ENCODE data around the gene GNLY. TPM values are rescaled to one million over a fixed set of nuclear protein-coding genes. Genes with fewer than 3 reads are reported as not detected.

Gene GNLY
- total and polyA plus RNA-seq, 8 donors, result 0.28 to 1.3 (median 0.76) TPM; not detected in 3

DNA sequence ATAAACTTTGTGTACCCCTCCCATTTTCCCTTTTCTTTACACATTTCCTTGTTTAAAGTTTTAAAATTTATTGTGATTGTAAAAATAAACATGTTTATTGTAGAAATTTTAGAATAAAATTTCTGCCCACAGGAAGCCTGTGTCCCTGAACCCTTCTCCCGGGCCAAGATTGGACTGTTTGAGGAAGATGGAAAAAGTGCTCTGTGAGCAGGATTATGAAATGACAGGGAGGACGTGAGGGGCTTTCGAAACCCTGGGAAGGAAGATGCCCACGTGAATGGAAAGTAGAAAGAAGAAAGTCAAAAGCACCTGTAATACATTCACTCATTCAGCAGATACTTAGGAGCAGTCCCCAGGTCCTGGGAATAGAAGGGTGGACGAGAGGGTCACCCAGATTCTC is 34.2 kb downstream of the GNLY start:
- no peak for TF ChIP-seq CTCF (IDR thresholded peaks at IDR 0.05)
- Histone ChIP-seq H3K9me3 (no peaks in the 10 kb centered on the region), H3K27ac (no peak overlapping the region), H3K4me1 (no peaks in the 10 kb centered on the region), H3K27me3 (no peaks in the 10 kb centered on the region), H3K36me3 (no peaks in the 10 kb centered on the region), H3K4me3 (no peak overlapping the region)
- DNase-seq (no peak), FAIRE-seq (no peak), ATAC-seq (peak in 1 of 4 donors; percentile 17)
- intact Hi-C loops (cut with DNase I), result loop anchor here in 1 of 3 donors (2.0 kb wide), 1 partner anchor 86 kb away; no protein-coding TSS in a partner anchor
- WGBS, 2 donors, result 53 to 69% methylated on average over 5 of the region's 5 CpGs

DNA sequence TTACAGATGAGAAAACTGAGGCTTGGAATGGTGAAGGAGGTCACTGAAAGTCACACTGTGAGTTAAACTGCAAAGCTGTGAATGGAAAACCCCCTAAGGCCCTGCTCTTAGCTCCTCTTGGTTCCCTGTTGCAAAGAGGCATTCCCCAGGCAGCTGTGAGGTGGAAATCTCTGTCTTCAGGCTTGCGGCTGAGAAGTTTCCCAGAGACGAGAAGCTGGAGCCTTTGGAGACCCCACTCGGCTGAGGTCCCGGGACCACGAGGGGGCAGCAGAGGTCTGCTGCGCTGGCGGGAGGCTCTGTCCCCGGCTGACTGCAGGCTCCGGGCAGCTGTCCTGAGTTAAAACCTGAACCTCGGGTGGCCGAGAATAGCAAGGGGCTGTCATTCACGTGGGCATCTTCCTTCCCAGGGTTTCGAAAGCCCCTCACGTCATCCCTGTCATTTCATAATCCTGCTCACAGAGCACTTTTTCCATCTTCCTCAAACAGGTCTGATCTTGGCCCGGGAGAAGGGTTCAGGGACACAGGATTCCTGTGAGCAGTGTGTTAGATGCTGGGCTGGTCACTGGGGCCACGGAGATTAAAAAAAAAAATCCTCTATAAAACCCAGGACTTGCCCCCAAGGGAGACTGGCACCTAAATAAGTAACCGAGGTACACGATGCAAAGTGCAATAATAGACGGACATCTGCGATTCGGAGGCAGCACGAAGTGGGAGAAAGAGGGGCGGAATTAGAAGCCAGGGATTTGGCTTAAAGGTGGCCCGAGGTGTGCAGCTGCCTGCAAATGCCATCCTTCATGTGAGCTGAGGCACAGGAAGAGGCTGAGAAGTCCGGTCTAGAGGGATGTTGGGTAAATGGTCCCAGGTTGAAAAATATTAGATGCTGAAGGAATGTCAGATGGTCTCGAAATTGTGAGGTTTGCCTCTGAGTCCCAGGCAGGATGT is 35.0 kb downstream of the GNLY start:
- WGBS, 2 donors, result 33 to 35% methylated on average over 26 of the region's 26 CpGs
- H3K9me3 ChIP-seq, result no peaks in the 10 kb centered on the region
- no peaks in the 10 kb centered on the region for H3K4me1 ChIP-seq
- no peaks in the 10 kb centered on the region for H3K27me3 ChIP-seq
- FAIRE-seq (no peak), DNase-seq (peak; percentile 71 to 97 (median 90)), ATAC-seq (peak; percentile 95 to 100 (median 98))
- no peak overlapping the region for H3K4me3 ChIP-seq
- TF ChIP-seq CTCF (IDR thresholded peaks at IDR 0.05), result peak; percentile 82 to 92 (median 87)
- intact Hi-C loops (cut with DNase I), result loop anchor here in 1 of 3 donors (2.0 kb wide), 1 partner anchor 86 kb away; no protein-coding TSS in a partner anchor
- H3K36me3 ChIP-seq, result no peaks in the 10 kb centered on the region
- H3K27ac ChIP-seq, result no peak overlapping the region

GRCh38 chr2:85729825-85730510 is 35.8 kb downstream of the GNLY start:
- DNase-seq, result peak in 1 of 6 donors; percentile 54
- intact Hi-C loops (cut with DNase I), result loop anchor here in 2 of 3 donors (2.0 to 5.0 kb wide), 2 partner anchors 82 to 85 kb away; no protein-coding TSS in a partner anchor
- Histone ChIP-seq H3K27me3 (no peaks in the 10 kb centered on the region), H3K9me3 (no peaks in the 10 kb centered on the region), H3K4me3 (no peak overlapping the region), H3K36me3 (no peaks in the 10 kb centered on the region), H3K4me1 (no peaks in the 10 kb centered on the region), H3K27ac (no peak overlapping the region)
- 83 to 88% methylated on average over 10 of the region's 10 CpGs for WGBS, 2 donors
- no peak for ATAC-seq
- TF ChIP-seq CTCF (IDR thresholded peaks at IDR 0.05), result no peak
- no peak for FAIRE-seq

DNA sequence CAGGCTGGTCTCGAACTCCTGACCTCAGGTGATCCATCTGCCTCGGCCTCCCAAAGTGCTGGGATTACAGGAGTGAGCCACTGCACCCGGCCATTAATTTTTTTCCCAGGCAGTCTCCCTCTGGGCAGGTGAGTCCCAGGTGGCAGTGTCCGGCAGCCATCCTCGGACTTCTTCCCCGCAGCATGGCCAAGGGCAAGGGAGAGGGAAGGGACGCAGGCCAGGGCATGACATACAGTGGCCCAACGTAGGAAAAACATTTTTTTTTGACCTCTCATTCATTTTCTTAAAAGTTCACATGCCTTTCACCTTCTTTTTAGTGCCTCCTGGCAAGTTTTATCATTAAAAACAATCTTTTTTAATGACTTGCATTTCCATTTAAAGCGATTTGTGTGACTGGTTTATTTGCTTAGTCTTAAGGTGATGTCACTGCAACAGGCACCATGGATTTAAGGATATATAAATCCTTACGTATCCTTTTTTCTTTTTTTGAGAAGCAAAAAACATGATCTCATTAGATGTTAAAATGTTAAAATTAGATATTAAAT is 36.6 kb downstream of the GNLY start:
- FAIRE-seq, result no peak
- no peak overlapping the region for H3K27ac ChIP-seq

More for the DNA sequence above, 36.6 kb downstream of the GNLY start:
- Histone ChIP-seq H3K27me3 (no peaks in the 10 kb centered on the region), H3K36me3 (no peaks in the 10 kb centered on the region), H3K9me3 (no peaks in the 10 kb centered on the region), H3K4me3 (no peak overlapping the region), H3K4me1 (no peaks in the 10 kb centered on the region)
- WGBS, 2 donors, result 82 to 83% methylated on average over 10 of the region's 10 CpGs
- DNase-seq (no peak), ATAC-seq (no peak)
- no peak for TF ChIP-seq CTCF (IDR thresholded peaks at IDR 0.05)
- intact Hi-C loops (cut with DNase I), result loop anchor here in 1 of 3 donors (5.0 kb wide), 1 partner anchor 82 kb away; no protein-coding TSS in a partner anchor
